ENCODE results near the gene NKX6-2.
"Not testable (repeated sequence)": the region's sequence is repeated elsewhere in the genome, so short reads cannot be mapped to it uniquely, and the experiment has no call there.

The NKX6-2 gene

GRCh38 chr10:132746386-132746785, 39.6 kb downstream of the NKX6-2 start:
- Histone ChIP-seq H3K9me3 (ENCODE audit: insufficient read depth, low read depth, low read length) (no peaks in the 10 kb centered on the region), H3K9ac (ENCODE audit: low read depth, low read length) (peak overlapping the region; percentile 34; the same call in 1 of the 2 replicates), H3K27ac (ENCODE audit: low read length) (no peak overlapping the region)

GRCh38 chr10:132745971-132746370, 40.0 kb downstream of the NKX6-2 start:
- peak overlapping the region; percentile 34; the same call in 1 of the 2 replicates for H3K9ac ChIP-seq (ENCODE audit: low read depth, low read length)
- no peak overlapping the region for H3K4me3 ChIP-seq (ENCODE audit: low read length)
- H3K27ac ChIP-seq (ENCODE audit: low read length), result no peak overlapping the region
- H3K9me3 ChIP-seq (ENCODE audit: insufficient read depth, low read depth, low read length), result no peaks in the 10 kb centered on the region
- H3K36me3 ChIP-seq (ENCODE audit: insufficient read depth, low read depth, low read length), result no peaks in the 10 kb centered on the region
- H3K4me1 ChIP-seq (ENCODE audit: insufficient read depth, low read length), result peaks cover 14% of the 10 kb centered on the region; the same call in 1 of the 2 replicates
- peaks cover 24% of the 10 kb centered on the region for H3K27me3 ChIP-seq (ENCODE audit: insufficient read depth, low read length)

More at GRCh38 chr10:132746386-132746785, 39.6 kb downstream of the NKX6-2 start:
- no peak overlapping the region for H3K4me3 ChIP-seq (ENCODE audit: low read length)
- peaks cover 14% of the 10 kb centered on the region; the same call in 1 of the 2 replicates for H3K4me1 ChIP-seq (ENCODE audit: insufficient read depth, low read length)
- H3K36me3 ChIP-seq (ENCODE audit: insufficient read depth, low read depth, low read length), result no peaks in the 10 kb centered on the region
- peaks cover 20% of the 10 kb centered on the region for H3K27me3 ChIP-seq (ENCODE audit: insufficient read depth, low read length)

DNA sequence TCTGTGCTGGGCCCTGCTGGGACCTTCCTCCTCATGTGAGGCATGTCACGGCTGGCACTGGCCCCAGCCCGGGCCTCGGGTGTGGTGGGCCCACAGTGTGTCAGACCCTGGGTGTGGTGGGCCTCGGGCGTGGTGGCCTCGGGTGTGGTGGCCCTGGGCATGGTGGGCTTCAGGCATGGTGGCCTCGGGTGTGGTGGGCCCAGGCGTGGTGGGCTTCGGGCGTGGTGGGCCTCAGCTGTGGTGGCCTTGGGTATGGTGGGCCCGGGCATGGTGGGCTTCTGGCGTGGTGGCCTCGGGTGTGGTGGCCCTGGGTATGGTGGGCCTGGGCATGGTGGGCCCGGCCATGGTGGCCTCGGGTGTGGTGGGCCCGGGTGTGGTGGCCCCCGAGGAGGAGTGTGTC, 40.4 kb downstream of the NKX6-2 start:
- H3K27me3 ChIP-seq (ENCODE audit: insufficient read depth, low read length), result peaks cover 28% of the 10 kb centered on the region
- no peak overlapping the region for H3K27ac ChIP-seq (ENCODE audit: low read length)
- no peak overlapping the region for H3K4me3 ChIP-seq (ENCODE audit: low read length)
- H3K4me1 ChIP-seq (ENCODE audit: insufficient read depth, low read length), result peaks cover 14% of the 10 kb centered on the region; the same call in 1 of the 2 replicates
- H3K36me3 ChIP-seq (ENCODE audit: insufficient read depth, low read depth, low read length), result no peaks in the 10 kb centered on the region
- no peaks in the 10 kb centered on the region for H3K9me3 ChIP-seq (ENCODE audit: insufficient read depth, low read depth, low read length)
- H3K9ac ChIP-seq (ENCODE audit: low read depth, low read length), result no peak overlapping the region

- H3K4me3 ChIP-seq (ENCODE audit: low read length), result no peak overlapping the region
- H3K4me1 ChIP-seq (ENCODE audit: insufficient read depth, low read length), result peaks cover 14% of the 10 kb centered on the region; the same call in 1 of the 2 replicates
- H3K27me3 ChIP-seq (ENCODE audit: insufficient read depth, low read length), result peaks cover 35% of the 10 kb centered on the region
- no peak overlapping the region for H3K27ac ChIP-seq (ENCODE audit: low read length)
- H3K36me3 ChIP-seq (ENCODE audit: insufficient read depth, low read depth, low read length), result no peaks in the 10 kb centered on the region
- no peaks in the 10 kb centered on the region for H3K9me3 ChIP-seq (ENCODE audit: insufficient read depth, low read depth, low read length)
- H3K9ac ChIP-seq (ENCODE audit: low read depth, low read length), result no peak overlapping the region
Measured at GRCh38 chr10:132744839-132745238, 41.1 kb downstream of the NKX6-2 start.

DNA sequence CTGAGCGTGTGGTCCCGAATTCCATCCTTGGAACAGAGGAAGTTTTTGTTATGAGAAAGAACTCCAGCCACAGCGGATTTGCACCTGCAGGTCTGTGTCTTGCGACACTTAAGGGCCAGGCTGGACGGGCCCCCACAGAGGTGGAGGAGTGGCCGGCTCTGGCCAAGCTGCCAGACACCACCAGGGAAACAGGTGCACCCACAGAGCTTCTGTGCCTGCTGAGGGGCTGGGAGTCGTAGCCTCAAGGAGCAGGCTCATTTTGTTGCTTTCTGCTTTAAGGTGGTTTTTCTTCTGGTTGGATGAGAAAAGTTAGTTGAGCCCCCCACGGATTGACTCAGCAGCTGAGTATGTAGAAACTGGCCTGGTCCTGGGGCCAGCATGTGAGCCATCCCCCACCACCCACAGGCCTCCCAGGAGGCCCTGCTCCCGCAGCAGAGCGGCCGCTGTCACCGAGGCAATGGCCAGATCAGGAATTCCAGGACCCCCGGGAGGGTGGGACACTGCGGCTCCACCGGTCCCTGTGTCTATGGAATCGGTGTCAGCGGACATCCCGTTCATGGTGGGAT, 41.9 kb downstream of the NKX6-2 start:
- Histone ChIP-seq H3K36me3 (ENCODE audit: insufficient read depth, low read depth, low read length) (no peaks in the 10 kb centered on the region), H3K4me3 (ENCODE audit: low read length) (no peak overlapping the region), H3K27ac (ENCODE audit: low read length) (no peak overlapping the region), H3K9ac (ENCODE audit: low read depth, low read length) (no peak overlapping the region), H3K27me3 (ENCODE audit: insufficient read depth, low read length) (peaks cover 42% of the 10 kb centered on the region), H3K4me1 (ENCODE audit: insufficient read depth, low read length) (peaks cover 14% of the 10 kb centered on the region; the same call in 1 of the 2 replicates), H3K9me3 (ENCODE audit: insufficient read depth, low read depth, low read length) (no peaks in the 10 kb centered on the region)

GRCh38 chr10:132743196-132743924, 42.6 kb downstream of the NKX6-2 start:
- H3K9ac ChIP-seq (ENCODE audit: low read depth, low read length); H3K9me3 ChIP-seq (ENCODE audit: insufficient read depth, low read depth, low read length); H3K4me3 ChIP-seq (ENCODE audit: low read length); H3K36me3 ChIP-seq (ENCODE audit: insufficient read depth, low read depth, low read length); H3K27ac ChIP-seq (ENCODE audit: low read length): not testable (repeated sequence)
- peaks cover 14% of the 10 kb centered on the region; the same call in 1 of the 2 replicates for H3K4me1 ChIP-seq (ENCODE audit: insufficient read depth, low read length)
- peaks cover 42% of the 10 kb centered on the region for H3K27me3 ChIP-seq (ENCODE audit: insufficient read depth, low read length)

DNA sequence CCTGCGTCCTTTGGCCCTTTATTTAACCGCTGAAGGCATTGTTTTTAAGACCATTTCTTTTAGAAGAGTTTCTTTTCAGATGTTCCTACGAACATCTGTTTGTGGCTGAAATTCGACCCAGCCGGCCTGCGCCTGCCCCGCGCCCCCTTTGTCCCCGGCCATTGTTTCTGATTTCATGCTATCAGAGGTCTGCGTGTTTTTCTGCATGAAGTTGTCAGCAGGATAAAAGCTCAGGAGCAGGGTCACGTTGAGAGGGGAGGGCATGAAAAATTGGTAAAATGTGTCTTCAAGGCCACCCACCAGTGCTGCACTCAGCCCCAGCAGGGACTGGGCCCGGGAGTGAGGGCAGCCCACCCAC, 43.1 kb downstream of the NKX6-2 start:
- Histone ChIP-seq H3K27ac (ENCODE audit: low read length) (no peak overlapping the region), H3K4me3 (ENCODE audit: low read length) (no peak overlapping the region), H3K36me3 (ENCODE audit: insufficient read depth, low read depth, low read length) (no peaks in the 10 kb centered on the region), H3K4me1 (ENCODE audit: insufficient read depth, low read length) (peaks cover 14% of the 10 kb centered on the region; the same call in 1 of the 2 replicates), H3K9ac (ENCODE audit: low read depth, low read length) (no peak overlapping the region), H3K9me3 (ENCODE audit: insufficient read depth, low read depth, low read length) (no peaks in the 10 kb centered on the region), H3K27me3 (ENCODE audit: insufficient read depth, low read length) (peaks cover 42% of the 10 kb centered on the region)

GRCh38 chr10:132742167-132742836, 43.6 kb downstream of the NKX6-2 start:
- peaks cover 14% of the 10 kb centered on the region; the same call in 1 of the 2 replicates for H3K4me1 ChIP-seq (ENCODE audit: insufficient read depth, low read length)
- H3K4me3 ChIP-seq (ENCODE audit: low read length), result no peak overlapping the region
- H3K27ac ChIP-seq (ENCODE audit: low read length), result no peak overlapping the region
- H3K9me3 ChIP-seq (ENCODE audit: insufficient read depth, low read depth, low read length), result no peaks in the 10 kb centered on the region
- no peaks in the 10 kb centered on the region for H3K36me3 ChIP-seq (ENCODE audit: insufficient read depth, low read depth, low read length)
- peaks cover 42% of the 10 kb centered on the region for H3K27me3 ChIP-seq (ENCODE audit: insufficient read depth, low read length)
- H3K9ac ChIP-seq (ENCODE audit: low read depth, low read length), result no peak overlapping the region

GRCh38 chr10:132740588-132740987, 45.4 kb downstream of the NKX6-2 start:
- no peak overlapping the region for H3K9ac ChIP-seq (ENCODE audit: low read depth, low read length)
- H3K27ac ChIP-seq (ENCODE audit: low read length), result no peak overlapping the region
- peaks cover 5% of the 10 kb centered on the region; the same call in 1 of the 2 replicates for H3K4me1 ChIP-seq (ENCODE audit: insufficient read depth, low read length)
- no peaks in the 10 kb centered on the region for H3K9me3 ChIP-seq (ENCODE audit: insufficient read depth, low read depth, low read length)
- peaks cover 42% of the 10 kb centered on the region for H3K27me3 ChIP-seq (ENCODE audit: insufficient read depth, low read length)
- H3K36me3 ChIP-seq (ENCODE audit: insufficient read depth, low read depth, low read length), result no peaks in the 10 kb centered on the region
- H3K4me3 ChIP-seq (ENCODE audit: low read length), result no peak overlapping the region

- Histone ChIP-seq H3K36me3 (ENCODE audit: insufficient read depth, low read depth, low read length) (no peaks in the 10 kb centered on the region), H3K4me1 (ENCODE audit: insufficient read depth, low read length) (peaks cover 5% of the 10 kb centered on the region; the same call in 1 of the 2 replicates), H3K27me3 (ENCODE audit: insufficient read depth, low read length) (peaks cover 36% of the 10 kb centered on the region), H3K9ac (ENCODE audit: low read depth, low read length) (no peak overlapping the region), H3K27ac (ENCODE audit: low read length) (no peak overlapping the region), H3K4me3 (ENCODE audit: low read length) (no peak overlapping the region), H3K9me3 (ENCODE audit: insufficient read depth, low read depth, low read length) (no peaks in the 10 kb centered on the region)
Measured at GRCh38 chr10:132739225-132739613, 46.7 kb downstream of the NKX6-2 start.

DNA sequence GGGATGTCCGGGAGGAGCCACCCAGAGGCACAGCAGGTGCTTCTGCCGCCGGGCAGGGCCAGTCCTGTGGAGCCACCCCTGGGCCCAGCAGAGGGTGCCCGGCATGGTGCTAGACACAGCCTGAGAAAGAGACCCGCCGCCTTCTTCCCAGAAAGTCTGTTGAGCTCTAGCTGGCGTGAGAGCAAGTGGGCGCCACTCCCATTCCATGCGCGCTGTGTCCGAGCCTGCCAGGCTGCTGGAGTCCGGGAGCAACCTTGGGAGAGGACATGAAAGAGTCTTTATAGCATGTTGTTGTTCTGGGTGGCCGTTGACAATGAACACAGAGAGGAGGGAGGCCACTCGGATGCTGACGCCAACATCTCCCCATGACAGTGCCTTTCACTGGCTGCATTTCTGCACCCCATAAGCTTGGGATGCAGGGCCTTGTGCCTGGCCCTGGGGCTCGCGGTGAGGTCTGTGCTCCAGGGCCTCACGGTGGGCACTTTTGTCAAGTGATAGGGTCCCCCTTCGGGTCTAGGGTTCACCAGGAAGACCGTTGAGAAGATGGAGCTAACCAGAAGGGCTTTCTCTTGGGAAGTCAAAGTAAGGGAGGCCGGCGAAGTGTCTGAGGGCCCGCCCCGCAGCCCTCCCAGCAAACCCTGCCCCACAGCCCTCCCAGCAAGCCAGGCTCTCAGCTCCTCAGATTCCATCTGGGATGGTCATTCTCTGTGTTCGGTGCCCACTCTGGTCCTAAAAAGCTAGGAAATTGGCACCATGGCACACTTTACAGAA, 47.3 kb downstream of the NKX6-2 start:
- H3K9me3 ChIP-seq (ENCODE audit: insufficient read depth, low read depth, low read length), result no peaks in the 10 kb centered on the region
- no peak overlapping the region for H3K27ac ChIP-seq (ENCODE audit: low read length)
- no peaks in the 10 kb centered on the region for H3K36me3 ChIP-seq (ENCODE audit: insufficient read depth, low read depth, low read length)
- no peak overlapping the region for H3K9ac ChIP-seq (ENCODE audit: low read depth, low read length)
- peaks cover 31% of the 10 kb centered on the region for H3K27me3 ChIP-seq (ENCODE audit: insufficient read depth, low read length)
- peaks cover 5% of the 10 kb centered on the region; the same call in 1 of the 2 replicates for H3K4me1 ChIP-seq (ENCODE audit: insufficient read depth, low read length)
- no peak overlapping the region for H3K4me3 ChIP-seq (ENCODE audit: low read length)
